ENCODE results near the gene UGT1A4. TPM values are rescaled to one million over a fixed set of nuclear protein-coding genes. Genes with fewer than 3 reads are reported as not detected.

Gene UGT1A4
- total and polyA plus RNA-seq, 9 of the 15 experiments (the other 6 are each of a cell fraction or from before 2014, with no cell fraction given) = not detected

GRCh38 chr2:233680361-233681045, 38.0 kb upstream of the UGT1A4 start:
- Histone ChIP-seq H3K27ac (ENCODE audit: extremely low read depth, low read depth, low read length) (no peak overlapping the region), H3K9me3 (replicated peaks; ENCODE audit: control insufficient read depth, insufficient read depth, low read depth, low read length) (no peaks in the 10 kb centered on the region), H3K36me3 (ENCODE audit: control insufficient read depth, insufficient read depth, low read length) (no peaks in the 10 kb centered on the region), H3K9me1 (ENCODE audit: control insufficient read depth, insufficient read depth, low read length) (no peaks in the 10 kb centered on the region), H2AFZ (ENCODE audit: low read depth, low read length) (no peak overlapping the region), H3K27me3 (ENCODE audit: control insufficient read depth in 2 of 2, insufficient read depth in 2 of 2, low read length in 2 of 2) (no peaks in the 10 kb centered on the region), H3K4me2 (ENCODE audit: insufficient read depth, low read length) (no peak overlapping the region), H3K4me3 (no peak overlapping the region), H3K9ac (ENCODE audit: insufficient read depth in 1 of 2, low read depth in 2 of 2, low read length in 2 of 2) (no peak overlapping the region), H3K4me1 (replicated peaks in 1 of 2; ENCODE audit: control insufficient read depth in 2 of 2, insufficient read depth in 2 of 2, low read length in 2 of 2) (no peaks in the 10 kb centered on the region), H4K20me1 (replicated peaks; ENCODE audit: control insufficient read depth, insufficient read depth, low read length) (no peaks in the 10 kb centered on the region), H3K79me2 (ENCODE audit: control insufficient read depth, insufficient read depth, low read length) (no peaks in the 10 kb centered on the region)
- CTCF ChIA-PET (ENCODE audit: low intra/inter-chr PET ratio) = no interaction called here
- FAIRE-seq = no peak
- in situ Hi-C loops (cut with MboI) (no loop called here), intact Hi-C loops (cut with micrococcal nuclease) (no loop called here)
- no peak for ATAC-seq
- 0% methylated on average over 2 of the region's 4 CpGs for WGBS (ENCODE audit: insufficient coverage, low coverage, missing lambda C conversion rate)
- BruUV-seq (replicated peaks) = no TSS peak
- POLR2A ChIA-PET = interaction anchor here (1.5 kb wide), 1 partner anchor 10 kb away, joined by 5 read pairs; no protein-coding TSS in a partner anchor
- DNase-seq (ENCODE audit: extremely low read depth in 1 of 4, low spot score in 3 of 4) = no peak
- TF ChIP-seq MBD1 (CRISPR knock-in tag; IDR thresholded peaks at IDR 0.05) = no peak
- no peak for TF ChIP-seq SETDB1 (IDR thresholded peaks at IDR 0.05; ENCODE audit: low read length)
- no peak for TF ChIP-seq ETV1 (tag; conservative IDR thresholded peaks at IDR 0.05; ENCODE audit: low read depth)
- no peak for TF ChIP-seq FOSL1 (tag; conservative IDR thresholded peaks at IDR 0.05)
- no peak for TF ChIP-seq ILK (tag; IDR thresholded peaks at IDR 0.05; ENCODE audit: borderline replicate concordance, low read depth)
- TF ChIP-seq ZNF184 (CRISPR knock-in tag; IDR thresholded peaks at IDR 0.05) = no peak
- no peak for TF ChIP-seq ZNF436 (CRISPR knock-in tag; IDR thresholded peaks at IDR 0.05)
- no peak for TF ChIP-seq MIER1 (IDR thresholded peaks at IDR 0.05; ENCODE audit: low read depth)
- TF ChIP-seq, protein P1, sequence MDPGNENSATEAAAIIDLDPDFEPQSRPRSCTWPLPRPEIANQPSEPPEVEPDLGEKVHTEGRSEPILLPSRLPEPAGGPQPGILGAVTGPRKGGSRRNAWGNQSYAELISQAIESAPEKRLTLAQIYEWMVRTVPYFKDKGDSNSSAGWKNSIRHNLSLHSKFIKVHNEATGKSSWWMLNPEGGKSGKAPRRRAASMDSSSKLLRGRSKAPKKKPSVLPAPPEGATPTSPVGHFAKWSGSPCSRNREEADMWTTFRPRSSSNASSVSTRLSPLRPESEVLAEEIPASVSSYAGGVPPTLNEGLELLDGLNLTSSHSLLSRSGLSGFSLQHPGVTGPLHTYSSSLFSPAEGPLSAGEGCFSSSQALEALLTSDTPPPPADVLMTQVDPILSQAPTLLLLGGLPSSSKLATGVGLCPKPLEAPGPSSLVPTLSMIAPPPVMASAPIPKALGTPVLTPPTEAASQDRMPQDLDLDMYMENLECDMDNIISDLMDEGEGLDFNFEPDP (CRISPR knock-in tag; IDR thresholded peaks at IDR 0.05) = no peak
- no peak for TF ChIP-seq SIN3A (IDR thresholded peaks at IDR 0.05; ENCODE audit: borderline replicate concordance in 2 of 2, control insufficient read depth in 1 of 2, low read depth in 2 of 2, low read length in 2 of 2)
- no peak for TF ChIP-seq SP2 (IDR thresholded peaks at IDR 0.05; ENCODE audit: extremely low read depth, low read depth, low read length, poor library complexity, severe bottlenecking)
- TF ChIP-seq, protein P2, sequence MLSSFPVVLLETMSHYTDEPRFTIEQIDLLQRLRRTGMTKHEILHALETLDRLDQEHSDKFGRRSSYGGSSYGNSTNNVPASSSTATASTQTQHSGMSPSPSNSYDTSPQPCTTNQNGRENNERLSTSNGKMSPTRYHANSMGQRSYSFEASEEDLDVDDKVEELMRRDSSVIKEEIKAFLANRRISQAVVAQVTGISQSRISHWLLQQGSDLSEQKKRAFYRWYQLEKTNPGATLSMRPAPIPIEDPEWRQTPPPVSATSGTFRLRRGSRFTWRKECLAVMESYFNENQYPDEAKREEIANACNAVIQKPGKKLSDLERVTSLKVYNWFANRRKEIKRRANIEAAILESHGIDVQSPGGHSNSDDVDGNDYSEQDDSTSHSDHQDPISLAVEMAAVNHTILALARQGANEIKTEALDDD (IDR thresholded peaks at IDR 0.05) = no peak
- TF ChIP-seq MAFG (tag; conservative IDR thresholded peaks at IDR 0.05) = no peak
- no peak for TF ChIP-seq NCOA1 (IDR thresholded peaks at IDR 0.05; ENCODE audit: low read depth)
- no peak for TF ChIP-seq ZNF282 (CRISPR knock-in tag; IDR thresholded peaks at IDR 0.05)

All from K562 (cell line).